ENCODE data around the gene ZSCAN1.

Gene ZSCAN1

DNA sequence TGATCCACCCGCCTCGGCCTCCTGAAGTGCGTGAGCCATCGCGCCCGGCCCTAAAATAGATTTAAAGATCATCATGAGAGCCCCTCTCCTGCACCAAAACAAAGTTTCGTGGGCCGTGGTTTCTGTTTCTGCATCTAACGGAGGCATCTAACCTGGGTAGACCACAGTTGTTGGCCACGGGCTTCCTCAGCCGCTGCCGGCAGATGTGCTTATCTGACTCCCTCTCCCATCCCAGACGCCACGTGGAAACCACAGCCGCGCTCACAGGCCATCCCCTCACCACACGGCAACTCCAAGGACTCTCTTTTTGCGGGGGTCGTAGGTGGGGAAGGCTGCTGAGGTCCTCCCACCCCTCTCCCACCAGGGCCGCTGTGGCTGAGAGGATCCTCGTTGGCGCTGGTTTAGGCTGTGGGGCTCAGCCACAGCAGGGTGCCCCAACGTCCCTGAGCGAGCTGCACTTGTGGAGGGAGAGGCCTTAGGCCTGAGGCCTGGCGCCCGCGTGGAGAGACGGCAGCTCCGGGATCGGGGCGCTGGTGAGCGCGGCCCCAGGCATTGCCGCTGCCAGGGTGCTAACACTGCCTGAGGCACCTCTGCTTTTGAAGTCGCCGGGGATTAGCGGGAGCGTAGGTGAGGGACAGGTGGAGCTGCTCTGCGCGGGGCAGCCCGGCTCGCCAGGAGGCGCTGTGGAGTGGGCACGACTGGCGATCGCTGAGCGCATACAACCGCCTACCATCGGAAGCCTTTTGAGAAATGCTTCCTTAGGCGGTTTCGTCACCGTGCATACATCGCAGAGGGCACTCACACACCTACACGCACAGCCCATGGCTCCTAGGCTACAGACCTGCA, 8.9 kb downstream of the ZSCAN1 start:
- peaks cover 20% of the 10 kb centered on the region for H3K9me3 ChIP-seq

DNA sequence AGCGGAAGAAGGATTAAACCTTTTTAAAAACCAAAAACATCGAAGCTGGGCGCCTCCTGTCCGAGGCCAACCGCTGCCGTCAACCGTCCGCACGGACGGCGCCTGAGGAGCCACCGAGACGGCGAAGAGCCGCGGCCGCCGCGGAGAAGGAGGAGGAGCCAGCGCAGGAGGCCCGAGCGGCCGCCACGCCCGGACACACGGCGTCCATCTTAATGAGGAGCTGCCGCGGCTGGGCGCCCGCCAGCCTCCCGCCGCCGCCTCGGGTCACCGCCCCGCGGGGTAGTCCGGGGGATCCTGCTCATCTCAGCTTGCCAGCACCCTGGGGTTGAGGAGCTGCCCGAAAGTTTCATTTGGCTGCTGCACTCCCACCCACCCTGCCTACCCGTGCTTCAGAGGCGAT, 10.6 kb downstream of the ZSCAN1 start:
- H3K27me3 ChIP-seq, result peaks cover 8% of the 10 kb centered on the region
- H3K9me3 ChIP-seq, result peaks cover 20% of the 10 kb centered on the region
- H3K4me3 ChIP-seq (ENCODE audit: low read depth in 1 of 2, low read length in 1 of 2), result no peak overlapping the region
- no peaks in the 10 kb centered on the region for H3K4me1 ChIP-seq (ENCODE audit: control insufficient read depth in 1 of 2, insufficient read depth in 1 of 2, low read depth in 1 of 2, low read length in 1 of 2)
- no peak overlapping the region for H3K27ac ChIP-seq
- TF ChIP-seq, protein P1, sequence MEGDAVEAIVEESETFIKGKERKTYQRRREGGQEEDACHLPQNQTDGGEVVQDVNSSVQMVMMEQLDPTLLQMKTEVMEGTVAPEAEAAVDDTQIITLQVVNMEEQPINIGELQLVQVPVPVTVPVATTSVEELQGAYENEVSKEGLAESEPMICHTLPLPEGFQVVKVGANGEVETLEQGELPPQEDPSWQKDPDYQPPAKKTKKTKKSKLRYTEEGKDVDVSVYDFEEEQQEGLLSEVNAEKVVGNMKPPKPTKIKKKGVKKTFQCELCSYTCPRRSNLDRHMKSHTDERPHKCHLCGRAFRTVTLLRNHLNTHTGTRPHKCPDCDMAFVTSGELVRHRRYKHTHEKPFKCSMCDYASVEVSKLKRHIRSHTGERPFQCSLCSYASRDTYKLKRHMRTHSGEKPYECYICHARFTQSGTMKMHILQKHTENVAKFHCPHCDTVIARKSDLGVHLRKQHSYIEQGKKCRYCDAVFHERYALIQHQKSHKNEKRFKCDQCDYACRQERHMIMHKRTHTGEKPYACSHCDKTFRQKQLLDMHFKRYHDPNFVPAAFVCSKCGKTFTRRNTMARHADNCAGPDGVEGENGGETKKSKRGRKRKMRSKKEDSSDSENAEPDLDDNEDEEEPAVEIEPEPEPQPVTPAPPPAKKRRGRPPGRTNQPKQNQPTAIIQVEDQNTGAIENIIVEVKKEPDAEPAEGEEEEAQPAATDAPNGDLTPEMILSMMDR (IDR thresholded peaks at IDR 0.05), result no peak
- no peaks in the 10 kb centered on the region for H3K36me3 ChIP-seq

More for the DNA sequence above, 8.9 kb downstream of the ZSCAN1 start:
- Histone ChIP-seq H3K27me3 (peaks cover 19% of the 10 kb centered on the region), H3K27ac (no peak overlapping the region), H3K4me1 (ENCODE audit: control insufficient read depth in 1 of 2, insufficient read depth in 1 of 2, low read depth in 1 of 2, low read length in 1 of 2) (no peaks in the 10 kb centered on the region), H3K36me3 (no peaks in the 10 kb centered on the region), H3K4me3 (ENCODE audit: low read depth in 1 of 2, low read length in 1 of 2) (no peak overlapping the region)
- TF ChIP-seq, protein P1 (IDR thresholded peaks at IDR 0.05), result no peak

DNA sequence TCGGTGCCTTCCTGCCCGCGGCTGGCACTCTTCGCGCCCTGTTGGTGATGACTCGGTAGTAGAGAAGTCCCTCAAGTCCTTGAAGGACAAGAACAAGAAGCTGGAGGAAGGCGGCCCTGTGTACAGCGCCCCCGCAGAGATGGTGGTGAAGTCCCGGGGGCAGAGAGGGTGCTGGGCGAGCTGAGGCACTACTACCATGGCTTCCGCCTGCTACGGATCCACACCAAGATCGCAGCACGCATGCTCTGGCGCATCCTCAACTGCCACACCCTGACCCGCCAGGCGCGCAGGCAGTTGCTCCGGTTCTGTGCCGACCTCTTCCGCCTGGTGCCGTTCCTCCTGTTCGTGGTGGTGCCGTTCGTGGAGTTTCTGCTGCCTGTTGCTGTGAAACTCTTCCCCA, 11.1 kb downstream of the ZSCAN1 start:
- Histone ChIP-seq H3K4me1 (ENCODE audit: control insufficient read depth in 1 of 2, insufficient read depth in 1 of 2, low read depth in 1 of 2, low read length in 1 of 2) (no peaks in the 10 kb centered on the region), H3K27ac (no peak overlapping the region), H3K27me3 (peaks cover 8% of the 10 kb centered on the region), H3K9me3 (peaks cover 20% of the 10 kb centered on the region), H3K4me3 (ENCODE audit: low read depth in 1 of 2, low read length in 1 of 2) (no peak overlapping the region), H3K36me3 (no peaks in the 10 kb centered on the region)
- TF ChIP-seq, protein P1 (IDR thresholded peaks at IDR 0.05), result no peak

DNA sequence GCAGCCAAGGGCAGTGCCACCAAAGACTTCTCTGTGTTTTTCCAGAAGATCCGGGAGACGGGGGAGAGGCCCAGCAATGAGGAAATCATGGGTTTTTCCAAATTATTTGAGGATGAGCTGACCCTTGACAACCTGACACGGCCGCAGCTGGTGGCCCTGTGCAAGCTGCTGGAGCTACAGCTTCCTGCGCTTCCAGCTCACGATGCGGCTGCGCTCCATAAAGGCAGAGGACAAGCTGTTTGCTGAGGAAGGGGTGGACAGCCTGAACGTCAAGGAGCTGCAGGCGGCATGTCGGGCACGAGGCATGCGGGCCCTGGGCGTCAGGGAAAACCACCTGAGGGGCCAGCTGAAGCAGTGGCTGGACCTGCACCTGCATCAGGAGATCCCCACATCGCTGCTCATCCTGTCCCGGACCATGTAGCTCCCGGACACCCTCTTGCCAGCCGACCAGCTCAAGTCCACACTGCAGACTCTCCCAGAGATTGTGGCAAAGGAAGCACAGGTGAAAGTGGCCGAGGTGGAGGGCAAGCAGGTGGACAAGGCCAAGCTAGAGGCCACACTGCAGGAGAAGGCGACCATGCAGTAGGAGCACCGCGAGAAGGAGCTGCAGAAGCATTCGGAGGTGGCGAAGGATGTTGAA, 11.7 kb downstream of the ZSCAN1 start:
- H3K9me3 ChIP-seq, result peaks cover 26% of the 10 kb centered on the region
- H3K4me3 ChIP-seq (ENCODE audit: low read depth in 1 of 2, low read length in 1 of 2), result no peak overlapping the region
- no peaks in the 10 kb centered on the region for H3K36me3 ChIP-seq
- no peaks in the 10 kb centered on the region for H3K4me1 ChIP-seq (ENCODE audit: control insufficient read depth in 1 of 2, insufficient read depth in 1 of 2, low read depth in 1 of 2, low read length in 1 of 2)
- H3K27me3 ChIP-seq, result peaks cover 8% of the 10 kb centered on the region
- TF ChIP-seq, protein P1 (IDR thresholded peaks at IDR 0.05), result no peak
- H3K27ac ChIP-seq, result no peak overlapping the region

GRCh38 chr19:58046856-58047255, 13.0 kb downstream of the ZSCAN1 start:
- H3K9me3 ChIP-seq, result peaks cover 27% of the 10 kb centered on the region
- H3K36me3 ChIP-seq, result no peaks in the 10 kb centered on the region
- no peaks in the 10 kb centered on the region for H3K4me1 ChIP-seq (ENCODE audit: control insufficient read depth in 1 of 2, insufficient read depth in 1 of 2, low read depth in 1 of 2, low read length in 1 of 2)
- peaks cover 8% of the 10 kb centered on the region for H3K27me3 ChIP-seq
- no peak overlapping the region for H3K27ac ChIP-seq
- TF ChIP-seq, protein P1 (IDR thresholded peaks at IDR 0.05), result no peak
- no peak overlapping the region for H3K4me3 ChIP-seq (ENCODE audit: low read depth in 1 of 2, low read length in 1 of 2)
